Left renal cortex interstitium (tissue), 4 donors: ENCODE measurements around the gene ISCU. TPM values are rescaled to one million over a fixed set of nuclear protein-coding genes. Genes with fewer than 3 reads are reported as not detected.
"Not testable (repeated sequence)": the region's sequence is repeated elsewhere in the genome, so short reads cannot be mapped to it uniquely, and the experiment has no call there.

Source experiments
- DNase-seq, 4 donors: peaks; one replicate each; pipeline ENCODE4 v3.0.0-alpha.2; 2013; ENCODE audit warnings: low read depth in 4 of 4, low spot score in 2 of 4, missing footprints in 1 of 4
- polyA plus RNA-seq, 4 donors: library from polyadenylated mRNA; unstranded; fragments of 120-200 nt; gene quantifications; one replicate each; pipeline ENCODE4 v1.2.1, GENCODE V29; 2013; ENCODE audit not compliant: insufficient read length in 4 of 4

Gene ISCU
- polyA plus RNA-seq, 4 donors = 106 to 128 (median 113) TPM

- DNase-seq = no peak
These were observed 6.2 kb downstream of the ISCU start for GRCh38 chr12:108568338-108569154.

GRCh38 chr12:108570743-108571608 lies 8.6 kb downstream of the ISCU start:
- DNase-seq = no peak

GRCh38 chr12:108571609-108572165 lies 9.3 kb downstream of the ISCU start:
- DNase-seq = no peak

- DNase-seq = no peak
These were observed 9.9 kb downstream of the ISCU start for GRCh38 chr12:108572166-108572790.

GRCh38 chr12:108573317-108573716 lies 10.9 kb downstream of the ISCU start:
- no peak for DNase-seq

GRCh38 chr12:108574276-108574675 lies 11.9 kb downstream of the ISCU start:
- DNase-seq = not testable (repeated sequence)

GRCh38 chr12:108575199-108575912 lies 13.0 kb downstream of the ISCU start:
- DNase-seq = no peak

GRCh38 chr12:108576660-108577234 lies 14.4 kb downstream of the ISCU start:
- no peak for DNase-seq

GRCh38 chr12:108577458-108577857 lies 15.1 kb downstream of the ISCU start:
- DNase-seq = no peak

- DNase-seq = no peak
These were observed 15.9 kb downstream of the ISCU start for GRCh38 chr12:108578264-108578663.

GRCh38 chr12:108578813-108579212 lies 16.4 kb downstream of the ISCU start:
- DNase-seq = no peak

- DNase-seq = no peak
These were observed 18.1 kb downstream of the ISCU start for GRCh38 chr12:108580531-108580930.

GRCh38 chr12:108581311-108582227 lies 19.2 kb downstream of the ISCU start:
- DNase-seq = no peak

- no peak for DNase-seq
These were observed 20.1 kb downstream of the ISCU start for GRCh38 chr12:108582509-108582908.

GRCh38 chr12:108582978-108583770 lies 20.8 kb downstream of the ISCU start:
- DNase-seq = no peak

- DNase-seq = no peak
These were observed 21.6 kb downstream of the ISCU start for GRCh38 chr12:108583991-108584390.

- no peak for DNase-seq
These were observed 22.2 kb downstream of the ISCU start for GRCh38 chr12:108584456-108585065.

GRCh38 chr12:108585864-108586263 lies 23.5 kb downstream of the ISCU start:
- DNase-seq = no peak
